ENCODE results near the gene BRD4.

Gene BRD4

DNA sequence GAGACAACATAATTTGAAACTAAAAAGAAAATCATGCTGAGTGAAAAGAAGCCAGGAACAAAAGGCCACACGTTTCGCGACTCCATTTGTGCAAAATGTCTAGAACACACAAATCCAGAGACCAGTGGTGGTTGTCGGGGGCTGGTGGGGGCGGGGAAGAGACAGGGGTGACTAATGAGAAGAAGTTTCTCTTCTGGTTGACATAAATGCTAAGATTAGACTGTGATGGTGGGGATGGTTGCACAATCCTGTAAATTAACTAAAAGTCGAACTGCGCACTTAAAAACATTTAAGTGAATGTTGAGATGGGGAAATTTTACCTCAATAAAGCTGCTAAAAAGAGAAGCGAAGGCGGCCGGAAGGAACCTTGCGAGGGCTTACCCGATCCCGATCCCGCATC, 40.1 kb upstream of the BRD4 start:
- Histone ChIP-seq H3K4me3 (ENCODE audit: low read depth in 1 of 2, low read length in 1 of 2) (no peak overlapping the region), H3K36me3 (peaks cover 76% of the 10 kb centered on the region), H3K4me1 (ENCODE audit: control insufficient read depth in 1 of 2, insufficient read depth in 1 of 2, low read depth in 1 of 2, low read length in 1 of 2) (peaks cover 4 to 5% of the 10 kb centered on the region in 2 experiments)

DNA sequence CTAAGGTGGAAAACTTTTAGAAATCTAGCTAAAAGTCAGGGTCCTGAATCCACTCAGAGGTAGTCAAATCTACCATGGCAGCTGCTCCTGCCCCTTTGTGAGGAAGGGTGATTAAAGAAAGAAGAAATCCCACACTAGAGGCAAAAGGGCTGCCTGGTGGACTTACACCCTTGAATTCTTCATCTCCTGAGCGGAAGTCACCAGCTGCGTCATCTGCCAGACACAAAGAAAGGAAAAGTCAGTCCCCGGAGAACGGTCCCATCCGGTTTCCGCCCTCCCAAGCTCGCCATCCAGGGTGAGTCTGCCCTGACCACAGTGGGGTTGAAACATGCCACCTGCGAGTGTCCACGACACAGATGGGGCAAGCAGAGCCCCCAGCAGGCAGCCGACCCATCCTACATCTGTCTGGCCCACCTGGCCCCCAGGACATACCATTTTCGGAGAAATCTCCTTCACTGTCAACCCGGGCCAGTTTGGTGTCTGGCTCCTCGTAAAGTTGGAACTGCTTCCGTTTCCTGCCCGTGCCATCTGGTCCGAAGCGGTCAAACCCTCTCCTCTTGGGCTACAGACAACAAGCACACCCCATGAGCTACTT, 39.5 kb upstream of the BRD4 start:
- no peak overlapping the region for H3K4me3 ChIP-seq (ENCODE audit: low read depth in 1 of 2, low read length in 1 of 2)
- peaks cover 82% of the 10 kb centered on the region for H3K36me3 ChIP-seq
- TF ChIP-seq, protein P1, sequence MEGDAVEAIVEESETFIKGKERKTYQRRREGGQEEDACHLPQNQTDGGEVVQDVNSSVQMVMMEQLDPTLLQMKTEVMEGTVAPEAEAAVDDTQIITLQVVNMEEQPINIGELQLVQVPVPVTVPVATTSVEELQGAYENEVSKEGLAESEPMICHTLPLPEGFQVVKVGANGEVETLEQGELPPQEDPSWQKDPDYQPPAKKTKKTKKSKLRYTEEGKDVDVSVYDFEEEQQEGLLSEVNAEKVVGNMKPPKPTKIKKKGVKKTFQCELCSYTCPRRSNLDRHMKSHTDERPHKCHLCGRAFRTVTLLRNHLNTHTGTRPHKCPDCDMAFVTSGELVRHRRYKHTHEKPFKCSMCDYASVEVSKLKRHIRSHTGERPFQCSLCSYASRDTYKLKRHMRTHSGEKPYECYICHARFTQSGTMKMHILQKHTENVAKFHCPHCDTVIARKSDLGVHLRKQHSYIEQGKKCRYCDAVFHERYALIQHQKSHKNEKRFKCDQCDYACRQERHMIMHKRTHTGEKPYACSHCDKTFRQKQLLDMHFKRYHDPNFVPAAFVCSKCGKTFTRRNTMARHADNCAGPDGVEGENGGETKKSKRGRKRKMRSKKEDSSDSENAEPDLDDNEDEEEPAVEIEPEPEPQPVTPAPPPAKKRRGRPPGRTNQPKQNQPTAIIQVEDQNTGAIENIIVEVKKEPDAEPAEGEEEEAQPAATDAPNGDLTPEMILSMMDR (IDR thresholded peaks at IDR 0.05): no peak
- no peaks in the 10 kb centered on the region for H3K9me3 ChIP-seq
- no peak overlapping the region for H3K27ac ChIP-seq
- H3K4me1 ChIP-seq (ENCODE audit: control insufficient read depth in 1 of 2, insufficient read depth in 1 of 2, low read depth in 1 of 2, low read length in 1 of 2): no peaks in the 10 kb centered on the region
- no peaks in the 10 kb centered on the region for H3K27me3 ChIP-seq

More for the DNA sequence above, 40.1 kb upstream of the BRD4 start:
- Histone ChIP-seq H3K27ac (no peak overlapping the region), H3K27me3 (no peaks in the 10 kb centered on the region), H3K9me3 (no peaks in the 10 kb centered on the region)
- TF ChIP-seq, protein P1 (IDR thresholded peaks at IDR 0.05): no peak

DNA sequence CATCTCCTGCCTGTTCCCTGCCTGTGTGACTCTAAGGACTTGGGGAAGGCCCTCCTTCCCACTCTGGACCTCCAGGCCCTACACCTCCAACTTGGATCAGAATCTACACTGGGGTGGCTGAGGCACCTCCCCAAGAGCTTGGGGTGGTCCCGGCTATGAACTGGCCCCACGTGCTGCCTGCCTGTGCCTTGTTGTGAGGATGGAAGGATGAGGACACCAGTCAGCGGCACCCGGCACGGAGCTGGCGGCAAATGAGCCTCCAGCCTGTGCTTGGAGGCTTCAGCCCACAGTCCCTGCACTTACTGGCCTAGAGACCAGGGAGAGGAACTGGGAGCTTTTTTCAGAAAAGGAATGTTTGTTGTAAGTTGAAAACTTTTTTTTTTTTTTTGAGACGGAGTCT, 38.8 kb upstream of the BRD4 start:
- Histone ChIP-seq H3K4me1 (ENCODE audit: control insufficient read depth in 1 of 2, insufficient read depth in 1 of 2, low read depth in 1 of 2, low read length in 1 of 2) (no peaks in the 10 kb centered on the region), H3K27me3 (no peaks in the 10 kb centered on the region), H3K36me3 (peaks cover 90% of the 10 kb centered on the region), H3K27ac (no peak overlapping the region), H3K9me3 (no peaks in the 10 kb centered on the region), H3K4me3 (ENCODE audit: low read depth in 1 of 2, low read length in 1 of 2) (no peak overlapping the region)
- TF ChIP-seq, protein P1 (IDR thresholded peaks at IDR 0.05): no peak

DNA sequence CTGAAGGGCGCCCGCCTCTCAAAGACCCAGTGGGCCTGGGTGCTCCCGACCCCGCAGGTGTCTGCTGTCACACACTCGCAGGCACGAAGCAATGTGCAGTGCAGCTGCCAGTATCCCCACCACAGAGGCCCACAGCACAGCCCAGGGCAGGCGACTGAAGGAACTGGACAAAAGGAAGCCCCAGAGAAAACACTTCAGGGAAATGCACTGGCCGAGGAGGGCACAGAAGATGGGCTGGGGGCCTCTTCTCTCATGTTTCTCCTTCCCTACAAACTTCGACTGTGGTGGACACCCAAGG, 37.2 kb upstream of the BRD4 start:
- no peak overlapping the region for H3K27ac ChIP-seq
- no peaks in the 10 kb centered on the region for H3K27me3 ChIP-seq
- H3K9me3 ChIP-seq: no peaks in the 10 kb centered on the region

DNA sequence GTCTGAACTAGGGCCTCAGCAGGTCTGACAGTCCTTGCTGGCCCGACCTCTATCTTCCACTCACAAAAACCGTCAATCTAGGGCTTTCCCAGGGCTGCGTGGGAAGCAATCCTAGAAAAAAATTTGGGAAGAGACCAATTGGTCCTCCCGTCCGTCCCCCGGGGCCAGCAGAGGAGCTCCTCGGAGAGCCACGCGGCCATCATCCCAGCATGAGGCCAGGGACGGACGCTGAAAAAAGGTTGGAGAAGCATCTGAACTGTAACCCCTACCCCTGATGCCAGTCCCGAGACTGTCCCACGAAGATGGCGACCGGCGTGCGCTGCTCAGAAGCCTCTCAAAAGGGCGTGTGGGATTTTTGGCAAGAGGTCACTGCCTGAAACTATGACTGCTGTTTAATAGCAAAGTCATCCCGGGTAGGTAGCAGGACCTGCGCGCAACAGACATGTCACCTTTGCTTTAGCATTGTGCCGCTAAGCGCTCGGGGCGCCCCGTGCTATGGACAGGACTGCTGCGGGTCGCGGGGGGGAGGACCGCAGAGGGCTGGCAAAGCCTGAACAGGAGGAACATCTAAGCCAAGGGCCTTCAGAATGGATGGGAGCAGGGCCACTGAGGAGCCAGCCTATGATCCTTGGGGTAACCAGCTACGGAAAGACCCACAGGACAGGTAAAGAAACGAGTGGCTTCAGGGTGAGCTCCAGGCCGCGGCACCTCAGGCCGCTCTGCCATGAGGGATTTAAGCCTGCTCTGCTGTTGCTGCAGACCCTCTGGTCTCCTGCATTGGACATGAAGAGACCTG, 36.7 kb upstream of the BRD4 start:
- Histone ChIP-seq H3K36me3 (peaks cover 97% of the 10 kb centered on the region), H3K27me3 (no peaks in the 10 kb centered on the region), H3K4me3 (ENCODE audit: low read depth in 1 of 2, low read length in 1 of 2) (no peak overlapping the region), H3K4me1 (ENCODE audit: control insufficient read depth in 1 of 2, insufficient read depth in 1 of 2, low read depth in 1 of 2, low read length in 1 of 2) (no peaks in the 10 kb centered on the region), H3K27ac (no peak overlapping the region), H3K9me3 (no peaks in the 10 kb centered on the region)
- TF ChIP-seq, protein P1 (IDR thresholded peaks at IDR 0.05): no peak

More for the DNA sequence above, 37.2 kb upstream of the BRD4 start:
- TF ChIP-seq, protein P1 (IDR thresholded peaks at IDR 0.05): no peak
- no peak overlapping the region for H3K4me3 ChIP-seq (ENCODE audit: low read depth in 1 of 2, low read length in 1 of 2)
- no peaks in the 10 kb centered on the region for H3K4me1 ChIP-seq (ENCODE audit: control insufficient read depth in 1 of 2, insufficient read depth in 1 of 2, low read depth in 1 of 2, low read length in 1 of 2)
- H3K36me3 ChIP-seq: peaks cover 98% of the 10 kb centered on the region

All from neutrophil (primary cell).